HTERT RPE-1 (cell line): ENCODE results near the gene TTR.

Experiments used
- in situ Hi-C: fragments of 300-500 bp; cut with MboI; formaldehyde crosslinking; loops from 4 replicates; pipeline ENCODE4 v1.14.3; 2020; ENCODE audit warnings: low sequenced_read_pairs

TTR gene

GRCh38 chr18:31591628-31592027 is at the start of gene TTR:
TTR (plus strand) TSS chr18:31591877; CDS start chr18:31591903, 26 bp downstream.
- in situ Hi-C loops: no loop called here

GRCh38 chr18:31546476-31546875 is 45.2 kb upstream of the TTR start:
- in situ Hi-C loops: no loop called here

GRCh38 chr18:31548853-31549252 is 42.8 kb upstream of the TTR start:
- in situ Hi-C loops: no loop called here

- in situ Hi-C loops: no loop called here
These were observed 42.3 kb upstream of the TTR start for GRCh38 chr18:31549416-31549815.

GRCh38 chr18:31551883-31552282 is 39.8 kb upstream of the TTR start:
- in situ Hi-C loops: no loop called here

- in situ Hi-C loops: no loop called here
These were observed 37.9 kb upstream of the TTR start for GRCh38 chr18:31553800-31554199.

GRCh38 chr18:31554776-31555175 is 36.9 kb upstream of the TTR start:
- in situ Hi-C loops: no loop called here

- in situ Hi-C loops: no loop called here
These were observed 35.5 kb upstream of the TTR start for GRCh38 chr18:31555971-31556747.

- in situ Hi-C loops: no loop called here
These were observed 34.2 kb upstream of the TTR start for GRCh38 chr18:31557446-31557845.

GRCh38 chr18:31558567-31558966 is 33.1 kb upstream of the TTR start:
- in situ Hi-C loops: no loop called here

GRCh38 chr18:31562726-31563125 is 29.0 kb upstream of the TTR start:
- in situ Hi-C loops: no loop called here

GRCh38 chr18:31563778-31564177 is 27.9 kb upstream of the TTR start:
- in situ Hi-C loops: no loop called here

- in situ Hi-C loops: no loop called here
These were observed 26.3 kb upstream of the TTR start for GRCh38 chr18:31565345-31565744.

- in situ Hi-C loops: no loop called here
These were observed 25.7 kb upstream of the TTR start for GRCh38 chr18:31565782-31566512.

GRCh38 chr18:31566576-31567306 is 24.9 kb upstream of the TTR start:
- in situ Hi-C loops: no loop called here

GRCh38 chr18:31572368-31572767 is 19.3 kb upstream of the TTR start:
- in situ Hi-C loops: no loop called here

- in situ Hi-C loops: no loop called here
These were observed 18.6 kb upstream of the TTR start for GRCh38 chr18:31573051-31573450.

GRCh38 chr18:31574359-31574758 is 17.3 kb upstream of the TTR start:
- in situ Hi-C loops: no loop called here

- in situ Hi-C loops: no loop called here
These were observed 16.0 kb upstream of the TTR start for GRCh38 chr18:31575515-31576257.

GRCh38 chr18:31576670-31577069 is 15.0 kb upstream of the TTR start:
- in situ Hi-C loops: no loop called here

- in situ Hi-C loops: no loop called here
These were observed 14.5 kb upstream of the TTR start for GRCh38 chr18:31577195-31577594.
